ENCODE results near the gene TFDP1. TPM values are rescaled to one million over a fixed set of nuclear protein-coding genes. Genes with fewer than 3 reads are reported as not detected.

Gene TFDP1
- total RNA-seq, 4 donors from 2014 or later = 30.7 to 42.2 (median 32.1) TPM

DNA sequence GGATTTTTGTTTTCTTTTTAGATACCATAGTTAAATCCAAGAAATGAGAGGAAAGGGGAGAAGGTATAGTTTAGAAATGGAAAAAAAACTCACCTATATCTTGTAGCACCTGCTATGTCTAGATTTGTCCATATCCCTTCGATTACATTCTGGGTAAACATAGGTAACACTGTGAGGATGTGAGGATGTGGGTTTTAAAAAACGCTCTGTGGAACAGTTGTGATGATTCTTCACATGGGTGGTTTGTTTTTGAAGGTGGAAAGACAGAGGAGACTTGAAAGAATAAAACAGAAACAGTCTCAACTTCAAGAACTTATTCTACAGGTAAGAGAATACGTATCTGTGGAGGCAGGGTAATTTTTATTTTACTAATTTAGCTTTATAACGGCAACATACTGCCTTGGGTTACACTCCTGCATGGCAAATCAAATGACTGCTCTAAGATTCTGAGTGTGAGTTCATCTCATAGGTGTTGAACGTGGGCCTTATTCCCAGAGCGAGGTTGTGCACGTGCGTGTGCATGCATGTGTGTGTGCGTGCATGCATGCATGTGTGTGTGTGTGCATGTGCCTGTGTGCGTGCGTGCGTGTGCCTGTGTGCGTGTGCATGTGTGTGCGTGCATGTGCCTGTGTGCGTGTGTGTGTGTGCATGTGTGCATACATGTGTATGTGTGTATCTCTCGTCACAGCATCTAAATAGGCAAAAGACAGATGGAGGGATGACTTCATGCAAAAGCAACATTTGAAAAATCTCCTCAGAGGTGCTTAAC lies 49.9 kb downstream of the TFDP1 start:
- no peaks in the 10 kb centered on the region for H3K4me1 ChIP-seq
- H3K4me3 ChIP-seq = no peak overlapping the region
- H3K36me3 ChIP-seq = peaks cover 30 to 86% (median 75%) of the 10 kb centered on the region in 4 donors
- no peak overlapping the region for H3K27ac ChIP-seq (replicated peaks in 1 of 4)
- intact Hi-C loops (cut with DNase I) = no loop called here
- no peak for TF ChIP-seq EP300 (IDR thresholded peaks at IDR 0.05)
- 90% methylated on average over 16 of the region's 16 CpGs for WGBS
- no peak for DNase-seq (ENCODE audit: extremely low spot score)
- H3K27me3 ChIP-seq = no peaks in the 10 kb centered on the region
- no peaks in the 10 kb centered on the region for H3K9me3 ChIP-seq

DNA sequence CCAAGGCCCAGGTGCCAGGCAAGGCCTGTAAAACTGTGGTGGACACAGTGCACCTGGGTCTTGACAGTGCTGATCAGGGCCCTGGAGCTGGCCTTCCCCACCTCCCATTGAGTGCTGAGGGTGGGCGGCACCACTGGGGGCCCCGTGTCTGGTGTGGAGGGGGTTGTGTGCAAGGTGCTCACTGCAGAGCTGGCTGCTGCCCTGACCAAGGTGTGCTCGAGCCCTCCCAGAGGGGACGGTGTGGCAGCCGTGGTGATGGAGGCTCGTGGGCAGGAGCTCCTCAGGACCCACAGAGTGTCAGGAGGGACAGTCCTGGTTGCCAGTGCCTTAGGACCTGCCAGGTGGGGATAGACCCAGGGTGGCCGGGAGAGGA lies 50.5 kb downstream of the TFDP1 start:
- DNase-seq (ENCODE audit: extremely low spot score) = no peak
- Histone ChIP-seq H3K27me3 (no peaks in the 10 kb centered on the region), H3K4me3 (no peak overlapping the region), H3K27ac (replicated peaks in 1 of 4) (no peak overlapping the region), H3K36me3 (peaks cover 30 to 92% (median 79%) of the 10 kb centered on the region in 4 donors), H3K4me1 (no peaks in the 10 kb centered on the region), H3K9me3 (no peaks in the 10 kb centered on the region)
- no peak for TF ChIP-seq EP300 (IDR thresholded peaks at IDR 0.05)
- TF ChIP-seq POLR2A (IDR thresholded peaks at IDR 0.05; ENCODE audit: low read depth) = no peak
- TF ChIP-seq CTCF (IDR thresholded peaks at IDR 0.05) = no peak
- no peak for TF ChIP-seq POLR2AphosphoS5 (IDR thresholded peaks at IDR 0.05)
- WGBS = 90% methylated on average over 2 of the region's 7 CpGs
- intact Hi-C loops (cut with DNase I) = no loop called here

GRCh38 chr13:113635709-113636108 lies 51.2 kb downstream of the TFDP1 start:
- no peak overlapping the region for H3K4me3 ChIP-seq
- peaks cover 30 to 98% (median 84%) of the 10 kb centered on the region in 4 donors for H3K36me3 ChIP-seq
- H3K9me3 ChIP-seq = no peaks in the 10 kb centered on the region
- WGBS = 93% methylated on average over 25 of the region's 25 CpGs
- no peaks in the 10 kb centered on the region for H3K4me1 ChIP-seq
- H3K27ac ChIP-seq (replicated peaks in 1 of 4) = no peak overlapping the region
- TF ChIP-seq POLR2AphosphoS5 (IDR thresholded peaks at IDR 0.05) (no peak), CTCF (IDR thresholded peaks at IDR 0.05) (no peak), POLR2A (IDR thresholded peaks at IDR 0.05; ENCODE audit: low read depth) (no peak), EP300 (IDR thresholded peaks at IDR 0.05) (no peak)
- intact Hi-C loops (cut with DNase I) = no loop called here
- H3K27me3 ChIP-seq = no peaks in the 10 kb centered on the region
- no peak for DNase-seq (ENCODE audit: extremely low spot score)

- WGBS = 95% methylated on average over 23 of the region's 24 CpGs
Observed at GRCh38 chr13:113636266-113636963, 51.9 kb downstream of the TFDP1 start.

More at GRCh38 chr13:113636266-113636963, 51.9 kb downstream of the TFDP1 start:
- no peak for DNase-seq (ENCODE audit: extremely low spot score)
- Histone ChIP-seq H3K4me1 (no peaks in the 10 kb centered on the region), H3K9me3 (no peaks in the 10 kb centered on the region), H3K4me3 (no peak overlapping the region), H3K27me3 (no peaks in the 10 kb centered on the region), H3K36me3 (peaks cover 30 to 94% (median 82%) of the 10 kb centered on the region in 4 donors), H3K27ac (replicated peaks in 1 of 4) (no peak overlapping the region)
- intact Hi-C loops (cut with DNase I) = no loop called here
- TF ChIP-seq EP300 (IDR thresholded peaks at IDR 0.05) (no peak), POLR2AphosphoS5 (IDR thresholded peaks at IDR 0.05) (no peak), POLR2A (IDR thresholded peaks at IDR 0.05; ENCODE audit: low read depth) (no peak), CTCF (IDR thresholded peaks at IDR 0.05) (no peak)
